MM.1S (cell line): ENCODE data around the gene SLC35F1.

ENCODE experiments used
- EZH2 ChIP-seq: fragments of 300-600 bp; sonication (generic); optimal IDR thresholded peaks from 2 replicates; pipeline ENCODE3; 2017; ENCODE audit warnings: low read depth, mild to moderate bottlenecking, antibody characterized with exemption, low read length, mixed read lengths
- TF ChIP-seq, protein P1 (sequence below): fragments of 300-600 bp; sonication (generic); IDR thresholded peaks from 2 replicates; pipeline ENCODE4 v1.5.1; 2016; ENCODE audit warnings: antibody characterized with exemption, low read length, mixed read lengths

DNA sequence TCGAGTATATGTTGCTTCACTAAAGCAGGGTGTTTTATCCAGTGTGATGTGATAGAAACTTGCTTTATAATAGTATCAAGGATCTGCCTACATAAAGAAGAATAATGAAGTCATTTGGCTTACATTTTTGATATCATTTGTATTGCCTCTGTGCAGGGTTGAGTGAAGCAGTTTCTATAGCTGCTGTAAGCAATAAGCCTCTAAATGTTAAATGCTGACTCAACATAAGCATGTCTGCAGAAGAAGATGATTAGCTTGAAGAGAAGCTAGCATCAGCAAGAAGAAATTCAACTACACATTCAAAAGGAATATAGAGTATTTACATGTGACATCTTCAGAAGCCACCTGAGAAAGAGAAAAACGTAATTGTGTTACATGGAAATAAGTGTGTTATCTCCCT, 17.6 kb downstream of the SLC35F1 start:
- TF ChIP-seq, protein P1, sequence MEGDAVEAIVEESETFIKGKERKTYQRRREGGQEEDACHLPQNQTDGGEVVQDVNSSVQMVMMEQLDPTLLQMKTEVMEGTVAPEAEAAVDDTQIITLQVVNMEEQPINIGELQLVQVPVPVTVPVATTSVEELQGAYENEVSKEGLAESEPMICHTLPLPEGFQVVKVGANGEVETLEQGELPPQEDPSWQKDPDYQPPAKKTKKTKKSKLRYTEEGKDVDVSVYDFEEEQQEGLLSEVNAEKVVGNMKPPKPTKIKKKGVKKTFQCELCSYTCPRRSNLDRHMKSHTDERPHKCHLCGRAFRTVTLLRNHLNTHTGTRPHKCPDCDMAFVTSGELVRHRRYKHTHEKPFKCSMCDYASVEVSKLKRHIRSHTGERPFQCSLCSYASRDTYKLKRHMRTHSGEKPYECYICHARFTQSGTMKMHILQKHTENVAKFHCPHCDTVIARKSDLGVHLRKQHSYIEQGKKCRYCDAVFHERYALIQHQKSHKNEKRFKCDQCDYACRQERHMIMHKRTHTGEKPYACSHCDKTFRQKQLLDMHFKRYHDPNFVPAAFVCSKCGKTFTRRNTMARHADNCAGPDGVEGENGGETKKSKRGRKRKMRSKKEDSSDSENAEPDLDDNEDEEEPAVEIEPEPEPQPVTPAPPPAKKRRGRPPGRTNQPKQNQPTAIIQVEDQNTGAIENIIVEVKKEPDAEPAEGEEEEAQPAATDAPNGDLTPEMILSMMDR = no peak
- no peak for TF ChIP-seq EZH2
